Rectal smooth muscle tissue (tissue), 1 donor: ENCODE measurements around the gene KIAA0232.
"Not testable (repeated sequence)": the region's sequence is repeated elsewhere in the genome, so short reads cannot be mapped to it uniquely, and the experiment has no call there.

Experiments used
- H3K27ac ChIP-seq: one replicate; pipeline ENCODE4 v1.7.0; 2013; ENCODE audit warnings: low read depth, low read length, inconsistent platforms
- H3K27me3 ChIP-seq: one replicate; pipeline ENCODE4 v1.7.0; 2013; ENCODE audit warnings: low read length; ENCODE audit not compliant: control insufficient read depth, insufficient read depth
- H3K36me3 ChIP-seq: one replicate; pipeline ENCODE4 v1.7.0; 2013; ENCODE audit warnings: low read length; ENCODE audit not compliant: control insufficient read depth, insufficient read depth
- H3K4me1 ChIP-seq: one replicate; pipeline ENCODE4 v1.7.0; 2013; ENCODE audit warnings: low read length; ENCODE audit not compliant: control insufficient read depth, insufficient read depth
- H3K4me3 ChIP-seq: one replicate; pipeline ENCODE4 v1.7.0; 2013; ENCODE audit warnings: low read length
- H3K9ac ChIP-seq: one replicate; pipeline ENCODE4 v1.7.0; 2013; ENCODE audit warnings: low read length

The KIAA0232 gene

GRCh38 chr4:6889736-6890324 is 107.3 kb downstream of the KIAA0232 start:
- Histone ChIP-seq H3K4me1 (peaks cover 3% of the 10 kb centered on the region), H3K27ac (no peak overlapping the region), H3K36me3 (no peaks in the 10 kb centered on the region), H3K9ac (no peak overlapping the region), H3K4me3 (no peak overlapping the region), H3K27me3 (no peaks in the 10 kb centered on the region)

GRCh38 chr4:6890358-6890757 is 107.8 kb downstream of the KIAA0232 start:
- no peak overlapping the region for H3K27ac ChIP-seq
- H3K4me1 ChIP-seq: peaks cover 3% of the 10 kb centered on the region
- H3K27me3 ChIP-seq: no peaks in the 10 kb centered on the region
- no peak overlapping the region for H3K4me3 ChIP-seq
- no peak overlapping the region for H3K9ac ChIP-seq
- no peaks in the 10 kb centered on the region for H3K36me3 ChIP-seq

GRCh38 chr4:6890971-6891370 is 108.4 kb downstream of the KIAA0232 start:
- H3K36me3 ChIP-seq, H3K4me3 ChIP-seq, H3K9ac ChIP-seq, H3K4me1 ChIP-seq, H3K27ac ChIP-seq, H3K27me3 ChIP-seq: not testable (repeated sequence)

GRCh38 chr4:6891436-6892170 is 109.1 kb downstream of the KIAA0232 start:
- H3K27ac ChIP-seq: no peak overlapping the region
- no peak overlapping the region for H3K4me3 ChIP-seq
- H3K36me3 ChIP-seq: no peaks in the 10 kb centered on the region
- H3K4me1 ChIP-seq: no peaks in the 10 kb centered on the region
- no peaks in the 10 kb centered on the region for H3K27me3 ChIP-seq
- no peak overlapping the region for H3K9ac ChIP-seq

- H3K9ac ChIP-seq: no peak overlapping the region
- no peaks in the 10 kb centered on the region for H3K36me3 ChIP-seq
- H3K4me1 ChIP-seq: no peaks in the 10 kb centered on the region
- no peaks in the 10 kb centered on the region for H3K27me3 ChIP-seq
- peak overlapping the region; percentile 16 for H3K4me3 ChIP-seq
- H3K27ac ChIP-seq: no peak overlapping the region
These were observed 109.8 kb downstream of the KIAA0232 start for GRCh38 chr4:6892190-6892908.

GRCh38 chr4:6892909-6893202 is 110.3 kb downstream of the KIAA0232 start:
- H3K27ac ChIP-seq: no peak overlapping the region
- H3K9ac ChIP-seq: no peak overlapping the region
- H3K4me1 ChIP-seq: no peaks in the 10 kb centered on the region

GRCh38 chr4:6893449-6894085 is 111.0 kb downstream of the KIAA0232 start:
- H3K27ac ChIP-seq: no peak overlapping the region
- no peaks in the 10 kb centered on the region for H3K4me1 ChIP-seq
- H3K9ac ChIP-seq: no peak overlapping the region

More at GRCh38 chr4:6892909-6893202, 110.3 kb downstream of the KIAA0232 start:
- no peaks in the 10 kb centered on the region for H3K36me3 ChIP-seq
- no peak overlapping the region for H3K4me3 ChIP-seq
- no peaks in the 10 kb centered on the region for H3K27me3 ChIP-seq

GRCh38 chr4:6894086-6894478 is 111.6 kb downstream of the KIAA0232 start:
- no peak overlapping the region for H3K4me3 ChIP-seq
- H3K27me3 ChIP-seq: no peaks in the 10 kb centered on the region
- no peaks in the 10 kb centered on the region for H3K4me1 ChIP-seq
- H3K27ac ChIP-seq: no peak overlapping the region
- no peak overlapping the region for H3K9ac ChIP-seq
- H3K36me3 ChIP-seq: no peaks in the 10 kb centered on the region

More at GRCh38 chr4:6893449-6894085, 111.0 kb downstream of the KIAA0232 start:
- Histone ChIP-seq H3K36me3 (no peaks in the 10 kb centered on the region), H3K4me3 (no peak overlapping the region), H3K27me3 (no peaks in the 10 kb centered on the region)

GRCh38 chr4:6894528-6895498 is 112.3 kb downstream of the KIAA0232 start:
- H3K4me1 ChIP-seq: no peaks in the 10 kb centered on the region
- no peak overlapping the region for H3K9ac ChIP-seq
- H3K36me3 ChIP-seq: no peaks in the 10 kb centered on the region
- no peak overlapping the region for H3K4me3 ChIP-seq
- H3K27ac ChIP-seq: no peak overlapping the region
- H3K27me3 ChIP-seq: no peaks in the 10 kb centered on the region

- Histone ChIP-seq H3K9ac (no peak overlapping the region), H3K27ac (no peak overlapping the region), H3K36me3 (no peaks in the 10 kb centered on the region), H3K4me3 (no peak overlapping the region), H3K27me3 (no peaks in the 10 kb centered on the region), H3K4me1 (no peaks in the 10 kb centered on the region)
These were observed 113.5 kb downstream of the KIAA0232 start for GRCh38 chr4:6896035-6896434.

GRCh38 chr4:6898763-6899162 is 116.2 kb downstream of the KIAA0232 start:
- no peak overlapping the region for H3K9ac ChIP-seq
- H3K27me3 ChIP-seq: no peaks in the 10 kb centered on the region
- H3K4me3 ChIP-seq: no peak overlapping the region
- no peak overlapping the region for H3K27ac ChIP-seq
- H3K4me1 ChIP-seq: no peaks in the 10 kb centered on the region
- no peaks in the 10 kb centered on the region for H3K36me3 ChIP-seq
